ENCODE measurements around the gene RAD52. TPM values are rescaled to one million over a fixed set of nuclear protein-coding genes. Genes with fewer than 3 reads are reported as not detected.

The RAD52 gene
- total and polyA plus RNA-seq, 11 donors, result 4.1 to 9.7 (median 6.2) TPM

DNA sequence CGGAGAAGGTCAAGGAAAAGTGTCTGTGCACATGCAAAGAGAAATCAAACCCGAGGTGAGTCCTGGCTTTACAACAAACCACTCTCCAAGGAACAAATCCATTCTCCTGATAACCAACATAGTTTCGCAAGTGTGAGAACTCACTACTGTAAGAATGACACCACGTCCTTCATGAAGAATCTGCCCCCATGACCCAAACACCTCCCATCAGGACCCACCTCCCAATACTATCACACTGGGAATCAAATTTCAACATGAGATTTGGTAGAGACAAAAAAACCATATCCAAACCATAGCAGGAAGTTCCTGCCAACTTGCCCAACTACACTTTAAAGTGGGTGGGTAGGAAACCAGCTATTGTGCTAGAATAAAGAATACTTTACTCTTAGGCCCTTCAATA is 39.2 kb upstream of the RAD52 start:
- TF ChIP-seq POLR2A (IDR thresholded peaks at IDR 0.05), result no peak
- TF ChIP-seq, protein P1, sequence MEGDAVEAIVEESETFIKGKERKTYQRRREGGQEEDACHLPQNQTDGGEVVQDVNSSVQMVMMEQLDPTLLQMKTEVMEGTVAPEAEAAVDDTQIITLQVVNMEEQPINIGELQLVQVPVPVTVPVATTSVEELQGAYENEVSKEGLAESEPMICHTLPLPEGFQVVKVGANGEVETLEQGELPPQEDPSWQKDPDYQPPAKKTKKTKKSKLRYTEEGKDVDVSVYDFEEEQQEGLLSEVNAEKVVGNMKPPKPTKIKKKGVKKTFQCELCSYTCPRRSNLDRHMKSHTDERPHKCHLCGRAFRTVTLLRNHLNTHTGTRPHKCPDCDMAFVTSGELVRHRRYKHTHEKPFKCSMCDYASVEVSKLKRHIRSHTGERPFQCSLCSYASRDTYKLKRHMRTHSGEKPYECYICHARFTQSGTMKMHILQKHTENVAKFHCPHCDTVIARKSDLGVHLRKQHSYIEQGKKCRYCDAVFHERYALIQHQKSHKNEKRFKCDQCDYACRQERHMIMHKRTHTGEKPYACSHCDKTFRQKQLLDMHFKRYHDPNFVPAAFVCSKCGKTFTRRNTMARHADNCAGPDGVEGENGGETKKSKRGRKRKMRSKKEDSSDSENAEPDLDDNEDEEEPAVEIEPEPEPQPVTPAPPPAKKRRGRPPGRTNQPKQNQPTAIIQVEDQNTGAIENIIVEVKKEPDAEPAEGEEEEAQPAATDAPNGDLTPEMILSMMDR (IDR thresholded peaks at IDR 0.05), result no peak

DNA sequence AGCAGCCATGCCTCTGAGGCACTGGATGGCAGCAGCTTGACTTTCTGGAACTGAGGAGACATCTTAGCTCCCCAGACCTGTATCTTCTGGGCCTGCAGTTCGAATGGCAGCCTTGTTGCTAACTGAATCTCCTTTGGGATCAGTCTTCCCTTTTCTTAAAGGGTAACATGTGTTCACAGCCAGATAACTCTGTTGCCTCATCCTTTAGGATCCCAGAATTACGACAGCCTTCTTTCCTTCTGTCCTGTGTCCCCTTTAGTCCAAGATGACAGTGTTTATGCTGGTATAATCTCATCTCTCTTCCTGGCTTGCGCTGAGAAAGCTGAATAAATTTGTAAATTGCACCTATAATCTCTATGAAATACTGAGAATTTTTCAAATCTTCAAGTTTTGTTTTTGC is 32.5 kb upstream of the RAD52 start:
- intact Hi-C loops (cut with DNase I), result loop anchor here in 1 of 10 donors (10.0 kb wide), 1 partner anchor 113 kb away; no protein-coding TSS in a partner anchor
- ATAC-seq, result peak in 2 of 4 donors; percentile 31

More for the DNA sequence above, 39.2 kb upstream of the RAD52 start:
- DNase-seq (no peak), ATAC-seq (no peak)
- Histone ChIP-seq H3K4me3 (peak overlapping the region in 8 of 12 donors; percentile 3 to 97 (median 75)), H3K4me1 (peaks cover 0 to 41% (median 30%) of the 10 kb centered on the region in 12 donors), H3K27me3 (no peaks in the 10 kb centered on the region), H3K9me3 (no peaks in the 10 kb centered on the region), H3K36me3 (no peaks in the 10 kb centered on the region), H3K27ac (peak overlapping the region in 9 of 12 donors; percentile 96 to 99 (median 98))
- 48 to 66% (median 61%) methylated on average over 4 of the region's 4 CpGs for WGBS, 4 donors
- intact Hi-C loops (cut with DNase I), result loop anchor here in 2 of 10 donors (5.0 to 10.0 kb wide), 2 partner anchors 104 to 106 kb away; no protein-coding TSS in a partner anchor

DNA sequence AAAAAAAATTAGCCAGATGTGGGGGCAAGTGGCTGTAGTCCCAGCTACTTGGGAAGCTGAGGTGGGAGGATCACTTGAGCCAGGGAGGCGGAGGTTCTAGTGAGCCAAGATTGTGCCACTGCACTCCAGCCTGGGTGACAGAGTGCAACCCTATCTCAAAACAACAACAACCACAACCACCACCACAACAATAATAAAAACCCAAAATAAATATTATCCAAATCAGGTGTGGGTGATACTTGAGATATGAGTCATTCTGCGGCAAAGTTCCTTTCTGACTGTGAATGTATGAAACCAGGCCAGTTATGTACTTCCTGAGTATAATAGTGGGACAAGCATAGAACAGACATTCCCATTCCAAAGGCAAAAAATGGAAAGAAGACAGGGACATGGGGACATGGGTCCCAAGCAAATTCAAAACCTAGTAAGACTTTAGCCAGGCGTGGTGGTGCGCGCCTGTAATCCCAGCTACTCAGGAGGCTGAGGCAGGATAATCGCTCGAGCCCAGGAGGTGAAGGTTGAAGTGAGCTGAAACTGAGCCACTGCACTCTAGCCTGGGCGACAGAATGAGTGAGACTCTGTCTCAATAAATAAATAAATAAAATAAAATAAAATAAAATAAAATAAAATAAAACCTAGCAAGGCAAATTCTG is 31.8 kb upstream of the RAD52 start:
- 93 to 97% (median 95%) methylated on average over 8 of the region's 8 CpGs for WGBS, 4 donors
- no peak for ATAC-seq
- no peak for DNase-seq
- Histone ChIP-seq H3K27me3 (no peaks in the 10 kb centered on the region), H3K9me3 (no peaks in the 10 kb centered on the region), H3K4me3 (no peak overlapping the region), H3K36me3 (peaks cover 0 to 3% (median 0%) of the 10 kb centered on the region in 9 donors), H3K27ac (no peak overlapping the region), H3K4me1 (no peaks in the 10 kb centered on the region)
- no peak for TF ChIP-seq POLR2A (IDR thresholded peaks at IDR 0.05)
- TF ChIP-seq, protein P1 (IDR thresholded peaks at IDR 0.05), result no peak
- intact Hi-C loops (cut with DNase I), result loop anchor here in 1 of 10 donors (10.0 kb wide), 1 partner anchor 113 kb away; no protein-coding TSS in a partner anchor

More for the DNA sequence above, 32.5 kb upstream of the RAD52 start:
- no peaks in the 10 kb centered on the region for H3K27me3 ChIP-seq
- no peaks in the 10 kb centered on the region for H3K4me1 ChIP-seq
- H3K36me3 ChIP-seq, result no peaks in the 10 kb centered on the region
- H3K4me3 ChIP-seq, result no peak overlapping the region
- TF ChIP-seq POLR2A (IDR thresholded peaks at IDR 0.05), result no peak
- TF ChIP-seq, protein P1 (IDR thresholded peaks at IDR 0.05), result no peak
- H3K9me3 ChIP-seq, result no peaks in the 10 kb centered on the region
- no peak overlapping the region for H3K27ac ChIP-seq
- DNase-seq, result no peak
- 75 to 84% (median 78%) methylated on average over 3 of the region's 3 CpGs for WGBS, 4 donors

DNA sequence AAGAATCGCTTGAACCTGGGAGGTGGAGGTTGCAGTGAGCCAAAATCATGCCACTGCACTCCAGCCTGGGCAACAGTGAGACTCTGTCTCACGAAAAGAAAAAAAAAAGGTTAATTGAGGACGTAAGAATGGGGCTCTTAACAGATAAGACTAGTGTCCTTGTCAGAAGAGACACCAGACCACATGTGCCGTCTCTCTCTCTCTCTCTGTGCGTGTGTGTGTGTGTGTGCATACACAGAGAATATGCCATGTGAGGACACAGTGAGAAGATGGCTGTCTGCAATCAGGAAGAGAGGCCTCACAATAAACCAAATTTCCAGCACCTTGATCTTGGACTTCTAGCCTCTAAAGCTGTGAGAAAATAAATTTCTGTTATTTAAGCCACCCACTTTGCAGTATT is 29.9 kb upstream of the RAD52 start:
- H3K27ac ChIP-seq, result no peak overlapping the region
- no peak for DNase-seq
- H3K4me1 ChIP-seq, result peaks cover 0 to 1% (median 0%) of the 10 kb centered on the region in 12 donors
- H3K36me3 ChIP-seq, result peaks cover 0 to 7% (median 0%) of the 10 kb centered on the region in 9 donors
- no peaks in the 10 kb centered on the region for H3K9me3 ChIP-seq
- 53 to 73% (median 59%) methylated on average over 5 of the region's 5 CpGs for WGBS, 4 donors
- intact Hi-C loops (cut with DNase I), result no loop called here
- ATAC-seq, result peak in 3 of 4 donors; percentile 31 to 60 (median 44)
- no peaks in the 10 kb centered on the region for H3K27me3 ChIP-seq
- no peak overlapping the region for H3K4me3 ChIP-seq
- no peak for TF ChIP-seq POLR2A (IDR thresholded peaks at IDR 0.05)
